Erythroblast (primary cell): ENCODE results near the gene OLFM3.

ENCODE experiments used
- DNase-seq, 2 experiments: peaks; one replicate each; lab custom pipeline; 2025; lab: John Stamatoyannopoulos, UW
- GATA1 ChIP-seq: IDR thresholded peaks from 2 replicates; pipeline ENCODE4 v1.6.1; 2011; ENCODE audit warnings: low read depth, mild to moderate bottlenecking, control low read depth, low read length, moderate library complexity
- POLR2A ChIP-seq: IDR thresholded peaks from 2 replicates; pipeline ENCODE4 v1.6.1; 2011; ENCODE audit warnings: mild to moderate bottlenecking, low read length

OLFM3 gene

DNA sequence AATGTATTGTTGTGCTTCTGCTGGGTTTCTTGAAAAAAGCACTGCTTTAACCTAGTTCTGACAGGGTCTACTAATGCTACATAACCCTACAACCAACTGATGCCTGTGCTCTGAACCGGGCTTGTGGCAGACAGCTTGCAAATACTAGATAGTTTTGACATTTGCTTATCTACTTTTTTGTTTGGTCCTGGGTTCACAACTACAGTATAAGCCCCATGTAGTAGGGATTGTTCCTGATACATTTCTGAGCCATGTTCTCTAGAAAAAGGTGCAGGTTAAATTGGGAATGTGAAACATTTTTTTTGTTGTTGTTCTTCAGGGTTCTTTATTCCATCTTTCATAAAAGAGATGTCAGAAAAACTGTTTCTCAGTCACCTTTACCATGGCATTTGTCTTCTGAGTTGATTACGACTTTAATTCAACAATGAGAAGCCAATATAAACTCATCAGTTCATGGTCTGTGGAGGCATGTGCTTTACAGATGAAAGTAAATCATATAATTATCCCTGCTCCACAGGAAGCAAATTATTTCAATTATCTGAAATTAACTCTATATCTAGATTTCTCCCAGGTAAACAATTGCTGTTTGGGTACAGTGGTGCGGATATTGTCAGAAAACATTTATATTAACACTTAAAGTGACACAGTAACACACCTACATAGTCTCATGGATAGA lies 22.0 kb downstream of the OLFM3 start:
- TF ChIP-seq POLR2A (no peak), GATA1 (no peak)
- DNase-seq: no peak

DNA sequence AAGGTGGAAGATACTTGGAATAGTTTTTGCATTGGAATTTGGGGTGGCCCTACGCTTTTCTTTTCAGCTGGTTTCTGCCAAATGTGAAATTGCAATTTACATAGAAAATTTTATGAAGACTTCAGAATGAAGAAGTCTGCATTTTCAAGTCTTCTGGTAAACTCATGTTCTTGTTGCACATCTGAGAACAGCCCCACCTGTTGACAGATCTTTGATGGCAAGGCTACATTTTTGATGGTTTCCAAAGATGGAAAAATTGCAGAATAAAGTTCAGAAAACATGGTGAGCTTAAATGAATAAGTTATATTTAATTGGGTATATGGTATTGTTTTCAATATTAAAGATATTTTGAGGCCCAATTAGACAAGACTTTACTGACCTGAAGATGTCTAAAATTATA lies 25.4 kb downstream of the OLFM3 start:
- no peak for TF ChIP-seq POLR2A
- TF ChIP-seq GATA1: no peak
- DNase-seq: peak; percentile 1 to 7

DNA sequence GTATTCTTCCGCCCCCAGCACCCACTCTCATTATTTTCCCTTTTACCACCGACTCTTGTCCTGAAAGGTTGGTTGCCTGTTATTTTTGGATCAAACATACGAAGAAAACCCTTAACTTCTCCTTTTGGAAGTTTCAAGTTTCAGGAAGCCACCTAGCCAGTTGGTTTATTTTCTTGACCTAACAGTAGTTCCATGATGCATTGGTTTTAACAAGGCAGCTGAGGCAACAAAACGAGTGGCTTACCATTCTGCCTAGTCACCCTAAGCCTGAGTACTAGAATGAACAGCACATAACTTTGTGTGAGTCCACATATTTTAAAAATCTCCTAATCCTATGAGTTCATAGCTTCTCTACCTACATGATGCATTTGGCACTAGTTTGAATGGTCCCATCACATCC lies 28.9 kb downstream of the OLFM3 start:
- no peak for DNase-seq

DNA sequence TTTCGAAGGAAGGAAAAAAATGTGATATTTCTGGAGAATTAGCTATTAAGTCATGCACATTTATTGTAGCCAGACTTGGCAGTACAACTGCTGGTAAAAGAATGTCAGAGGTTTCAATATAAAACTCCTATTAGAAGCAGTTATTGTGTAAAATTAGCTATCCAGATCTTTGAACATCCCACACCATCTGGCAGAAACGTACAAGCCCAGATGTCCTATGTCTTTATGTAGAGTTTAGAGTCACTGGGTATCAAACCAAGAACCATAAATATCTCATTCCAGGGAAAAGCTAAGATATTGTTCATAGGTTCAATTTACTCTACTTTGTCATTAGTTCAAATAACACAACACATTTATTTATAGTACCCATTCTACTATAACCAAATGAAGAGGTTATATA lies 31.4 kb downstream of the OLFM3 start:
- no peak for DNase-seq
- TF ChIP-seq GATA1 (no peak), POLR2A (no peak)

More for the DNA sequence above, 28.9 kb downstream of the OLFM3 start:
- TF ChIP-seq POLR2A (no peak), GATA1 (no peak)

DNA sequence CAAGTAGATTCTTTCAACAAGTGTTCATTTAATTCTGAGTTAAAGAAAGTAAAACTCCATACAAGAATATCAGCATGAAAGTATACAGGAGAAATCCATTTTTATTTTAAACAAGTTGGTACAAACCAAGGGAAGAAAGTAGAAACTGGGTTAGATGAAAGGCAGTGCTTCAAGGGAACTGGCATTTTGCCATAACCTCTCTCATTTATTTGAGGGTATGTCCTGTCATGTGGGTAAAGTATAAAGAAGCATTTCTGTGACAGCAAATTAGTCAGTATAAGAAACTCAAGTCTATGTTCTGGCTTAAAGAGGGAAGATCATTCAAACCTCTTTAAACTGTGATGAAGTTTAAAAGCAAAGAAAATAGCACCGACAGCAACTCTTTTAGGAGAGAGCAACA lies 32.0 kb downstream of the OLFM3 start:
- no peak for DNase-seq
- TF ChIP-seq POLR2A: no peak
- TF ChIP-seq GATA1: no peak

DNA sequence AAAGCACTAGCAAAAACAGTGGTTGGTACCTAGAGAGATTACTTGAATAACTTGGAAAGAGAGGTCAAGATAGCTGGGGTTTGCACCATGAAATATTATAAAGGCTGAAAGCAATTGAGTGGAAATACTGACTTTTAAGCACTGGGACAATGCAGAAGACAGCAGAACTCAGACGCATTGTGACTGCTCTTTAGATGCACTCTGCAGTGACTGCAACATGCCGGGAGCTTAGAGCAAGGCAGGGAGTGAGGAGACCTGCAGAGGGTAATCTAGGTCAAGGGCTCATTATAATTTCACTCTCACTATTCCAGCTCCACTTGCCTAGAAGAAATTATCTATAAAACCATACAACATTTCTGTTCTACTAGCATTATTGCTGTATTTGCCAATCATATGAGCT lies 36.6 kb downstream of the OLFM3 start:
- DNase-seq: no peak
- TF ChIP-seq POLR2A (no peak), GATA1 (no peak)

DNA sequence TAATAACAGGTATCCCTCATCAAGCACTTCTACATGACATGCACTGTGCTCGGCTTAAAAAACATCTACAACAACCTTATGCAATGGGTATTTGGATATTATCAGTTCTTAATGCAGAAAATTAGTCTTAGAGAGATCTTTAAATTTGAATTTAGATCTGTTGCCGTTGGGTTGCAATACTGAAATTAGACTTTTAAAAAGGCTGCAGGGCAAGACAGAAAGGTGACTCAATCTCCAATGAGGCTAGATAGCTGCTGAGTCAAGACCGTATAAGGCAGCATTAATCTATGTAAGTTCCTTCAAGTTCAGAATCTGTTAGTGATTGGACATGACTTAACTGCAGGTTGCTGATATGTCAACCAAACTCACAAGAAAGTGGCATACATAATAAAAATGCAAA lies 37.3 kb downstream of the OLFM3 start:
- DNase-seq: no peak
- TF ChIP-seq GATA1 (no peak), POLR2A (no peak)

DNA sequence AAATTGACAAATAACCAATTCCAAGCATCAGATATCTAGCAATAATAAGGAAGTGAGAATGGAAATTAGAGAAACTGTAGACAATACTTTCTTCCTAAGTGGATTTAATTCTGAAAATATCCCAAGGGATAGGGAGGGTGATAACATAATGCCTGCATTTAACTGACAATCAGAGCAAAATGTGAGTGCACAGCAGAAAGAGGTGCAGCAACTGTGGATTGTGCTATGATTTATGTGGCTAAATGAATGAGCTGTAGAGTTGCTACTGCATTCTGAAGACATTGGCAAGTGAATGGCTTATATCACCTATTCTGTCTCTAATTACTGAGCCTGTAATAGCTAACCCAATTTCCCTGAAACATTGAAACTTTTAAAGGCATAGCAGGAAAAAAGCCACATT lies 39.0 kb downstream of the OLFM3 start:
- no peak for DNase-seq
- TF ChIP-seq POLR2A (no peak), GATA1 (no peak)

DNA sequence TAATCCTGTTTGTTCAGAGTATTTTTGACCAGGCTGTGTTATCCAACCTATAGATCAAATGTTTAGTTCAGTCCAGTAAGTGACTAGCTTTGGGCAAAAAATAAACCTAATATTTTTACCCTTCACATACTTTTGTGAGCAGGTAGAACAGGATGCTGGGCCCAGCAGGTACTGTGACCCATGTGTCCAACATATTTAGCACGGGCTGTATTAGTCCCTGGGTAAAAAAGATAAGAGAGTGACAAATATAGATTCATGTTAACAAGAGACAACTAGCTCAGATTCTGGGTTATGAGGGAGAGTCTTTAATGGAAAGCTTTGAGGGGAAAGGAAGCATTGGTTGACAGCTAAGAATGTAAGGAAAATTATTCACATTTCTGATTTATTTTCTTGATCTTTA lies 43.1 kb downstream of the OLFM3 start:
- TF ChIP-seq POLR2A (no peak), GATA1 (no peak)
- DNase-seq: no peak

DNA sequence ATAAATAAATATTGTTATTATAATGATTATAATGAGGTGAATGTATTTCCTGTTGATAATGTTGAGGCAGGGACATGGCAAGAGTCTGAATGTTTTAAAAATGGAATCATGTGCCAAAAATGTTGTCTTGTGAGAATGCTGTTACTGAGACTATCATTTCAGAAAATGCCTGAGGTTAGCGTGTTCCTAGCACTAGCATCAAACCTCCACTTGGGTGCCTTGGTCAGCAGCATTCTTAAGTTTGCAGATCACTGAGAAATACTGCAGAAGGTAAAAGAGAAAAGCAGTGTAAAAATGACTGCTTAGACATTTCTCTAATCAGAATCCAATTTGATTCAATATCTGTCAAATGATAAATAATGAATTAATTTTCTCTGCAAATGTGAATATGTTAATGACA lies 50.8 kb downstream of the OLFM3 start:
- TF ChIP-seq GATA1: no peak
- no peak for TF ChIP-seq POLR2A
- no peak for DNase-seq

DNA sequence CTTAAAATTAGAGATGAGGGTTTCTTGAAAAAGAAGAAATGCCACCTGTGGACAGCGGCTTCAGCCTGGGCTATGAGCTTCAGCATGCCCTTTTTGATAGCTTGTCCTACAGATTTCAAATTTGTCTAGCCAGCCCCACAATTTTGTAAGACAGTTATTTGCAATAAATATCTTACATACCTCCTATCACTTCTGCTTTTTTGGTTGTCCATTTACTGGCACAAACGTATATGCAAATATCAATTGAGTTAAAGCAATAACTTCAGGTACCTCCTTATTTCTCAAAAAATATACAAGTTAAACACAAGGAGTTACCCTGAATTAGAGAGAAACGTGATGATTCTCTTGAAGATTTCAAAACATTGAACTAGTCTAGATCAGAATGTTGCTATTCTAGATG lies 53.5 kb downstream of the OLFM3 start:
- TF ChIP-seq POLR2A: no peak
- no peak for TF ChIP-seq GATA1

DNA sequence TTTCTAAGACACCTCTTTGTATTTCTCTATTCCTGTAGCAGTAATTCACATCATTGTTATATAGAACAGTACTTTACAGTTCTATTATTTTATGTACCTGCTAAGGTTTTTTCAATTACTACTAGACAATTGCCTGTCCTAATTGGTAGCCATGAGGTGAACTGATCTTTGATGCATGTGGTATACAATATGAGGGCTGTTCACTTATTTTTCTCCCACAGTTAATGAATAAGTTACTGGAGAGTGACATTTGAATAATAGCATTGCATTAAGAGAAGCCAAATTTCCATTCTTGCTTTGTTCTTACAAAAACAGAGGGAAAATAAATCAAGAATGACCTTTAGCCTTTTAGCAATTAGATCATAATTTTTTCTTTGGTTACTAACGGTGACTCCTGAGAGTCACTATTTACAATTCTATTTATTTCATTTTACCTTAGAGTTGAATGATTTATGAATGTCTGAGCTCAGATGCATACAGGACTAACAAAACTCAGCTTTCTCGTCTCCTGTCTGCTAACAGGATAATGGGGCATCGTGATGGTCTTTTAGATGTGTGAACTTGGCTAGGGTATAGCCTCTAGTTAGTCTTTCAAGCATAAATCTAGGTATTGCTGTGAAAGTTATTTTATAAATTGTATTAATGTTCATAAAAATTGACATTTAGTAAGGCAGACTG lies 54.1 kb downstream of the OLFM3 start:
- DNase-seq: no peak
- TF ChIP-seq POLR2A (no peak), GATA1 (no peak)

More for the DNA sequence above, 53.5 kb downstream of the OLFM3 start:
- no peak for DNase-seq

DNA sequence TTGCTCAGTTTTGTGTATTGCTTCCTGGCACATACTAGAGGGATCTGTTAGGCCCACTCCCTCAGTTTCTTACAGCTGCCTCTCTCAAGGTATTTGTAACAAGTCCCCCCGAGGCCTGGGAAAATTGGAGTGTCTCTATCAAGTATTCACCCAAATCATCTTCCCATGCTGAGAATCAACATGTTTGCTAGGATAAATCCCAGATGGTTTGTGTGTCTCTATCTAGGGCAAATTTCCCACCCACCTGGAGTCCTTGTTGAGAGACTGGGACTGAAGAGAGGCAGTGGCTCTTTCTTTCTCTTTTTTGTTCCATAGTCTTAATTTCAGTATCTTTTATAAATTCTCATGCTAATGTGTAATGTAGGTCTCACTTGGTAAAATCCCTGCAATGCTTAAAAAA lies 58.0 kb downstream of the OLFM3 start:
- no peak for DNase-seq

DNA sequence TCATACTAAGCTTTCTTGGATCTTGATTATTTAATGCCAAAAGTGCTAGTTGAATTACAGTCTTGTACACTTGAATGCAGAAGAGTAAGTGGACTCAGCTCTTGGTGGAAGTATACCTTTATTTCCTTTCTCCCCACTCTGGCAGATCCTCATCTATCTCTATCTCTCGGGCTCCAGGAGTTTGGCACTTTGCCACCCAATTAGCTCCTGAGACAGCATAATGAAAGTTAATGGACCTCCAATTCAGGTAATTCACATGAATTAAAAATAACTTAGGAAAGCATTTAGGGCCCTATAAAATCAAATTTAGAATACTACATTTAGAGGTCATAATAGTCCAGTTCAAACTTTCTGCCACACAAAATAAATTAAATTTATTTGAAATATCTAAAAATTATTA lies 67.4 kb downstream of the OLFM3 start:
- DNase-seq: no peak
- TF ChIP-seq GATA1 (no peak), POLR2A (no peak)

More for the DNA sequence above, 58.0 kb downstream of the OLFM3 start:
- TF ChIP-seq POLR2A (no peak), GATA1 (no peak)
